Epithelial cell of proximal tubule (primary cell): Measurements from ENCODE around the gene MAP3K2. TPM values are rescaled to one million over a fixed set of nuclear protein-coding genes. Genes with fewer than 3 reads are reported as not detected.

Source experiments
- DNase-seq: peaks from one replicate; pipeline ENCODE4 v3.0.0-alpha.2; 2011; ENCODE audit warnings: low read depth
- H3K4me3 ChIP-seq: 2 replicates; pipeline ENCODE4 v1.5.1; 2011; ENCODE audit warnings: low read depth, mild to moderate bottlenecking, low read length
- CTCF ChIP-seq: conservative IDR thresholded peaks from 2 replicates; pipeline ENCODE4 v1.5.1; 2012; ENCODE audit warnings: low read depth, mild to moderate bottlenecking, low read length
- total RNA-seq: library from RNA; depleted of rRNA; stranded (reverse); fragments of >200 nt; gene quantifications from 2 replicates; pipeline ENCODE4 v1.2.3, GENCODE V29; 2015

Gene MAP3K2
- total RNA-seq, 1 donor from 2014 or later, result 22.4 TPM

GRCh38 chr2:127256381-127256780 lies 131.4 kb downstream of the MAP3K2 start:
- no peak for DNase-seq
- TF ChIP-seq CTCF, result no peak
- H3K4me3 ChIP-seq, result no peak overlapping the region

GRCh38 chr2:127255721-127256120 lies 132.1 kb downstream of the MAP3K2 start:
- TF ChIP-seq CTCF, result no peak
- H3K4me3 ChIP-seq, result no peak overlapping the region
- no peak for DNase-seq

GRCh38 chr2:127255146-127255545 lies 132.6 kb downstream of the MAP3K2 start:
- H3K4me3 ChIP-seq, result no peak overlapping the region
- no peak for DNase-seq
- no peak for TF ChIP-seq CTCF

GRCh38 chr2:127254386-127254981 lies 133.3 kb downstream of the MAP3K2 start:
- no peak for DNase-seq
- no peak overlapping the region for H3K4me3 ChIP-seq
- no peak for TF ChIP-seq CTCF

Other genes starting within 250 kb of the MAP3K2 start
- 0.52 and 2.1 TPM in 2 replicates for gene CYP27C1, start 167.7 kb downstream of the MAP3K2 start, total RNA-seq
- 40.1 TPM in 2 replicates for gene ERCC3, start 93.8 kb downstream of the MAP3K2 start, total RNA-seq
- 0.17 and 0.29 TPM in 2 replicates for gene PROC, start 30.5 kb upstream of the MAP3K2 start, total RNA-seq
- 50.7 and 77.1 TPM in 2 replicates for gene IWS1, start 138.5 kb upstream of the MAP3K2 start, total RNA-seq
- gene MYO7B, start 147.7 kb upstream of the MAP3K2 start, total RNA-seq, result 0.43 TPM in 1 of 2 replicates, not detected in the other